IMR-90 (cell line): ENCODE data around the gene ATP11A. TPM values are rescaled to one million over a fixed set of nuclear protein-coding genes. Genes with fewer than 3 reads are reported as not detected.

Experiments
- ATAC-seq: fragments of 200-7000 bp; cut with Tn5 transposase; 2 replicates; pipeline ENCODE4 v1.9.1; 2020; ENCODE audit warnings: low read depth, mild to moderate bottlenecking, moderate library complexity
- BruUV-seq: library from RNA; stranded (reverse); fragments of 400-500 nt; replicated peaks from 2 replicates; lab custom pipeline; 2021; lab: Mats Ljungman, UMichigan
- CTCF ChIA-PET: fragments of 300-600 bp; formaldehyde crosslinking; extraction: SDS; loops from one replicate; lab custom pipeline; 2021; ENCODE audit warnings: antibody characterized with exemption; lab: Yijun Ruan, JAX
- POLR2A ChIA-PET: fragments of 300-600 bp; sonication (Branson Sonifier 250); formaldehyde crosslinking; loops from one replicate; lab custom pipeline; 2022; ENCODE audit warnings: antibody characterized with exemption; ENCODE audit not compliant: unreplicated experiment; lab: Charles Lee
- DNase-seq: peaks from one replicate; pipeline ENCODE4 v3.0.0; 2013
- H2AFZ ChIP-seq: replicated peaks from 2 replicates; pipeline ENCODE3; 2013; ENCODE audit warnings: low read length, mild to moderate bottlenecking; ENCODE audit not compliant: poor library complexity
- H2AK5ac ChIP-seq: 2 replicates; pipeline ENCODE4 v1.6.1; 2013; ENCODE audit warnings: low read depth, low read length, inconsistent platforms
- H2AK9ac ChIP-seq: replicated peaks from 2 replicates; pipeline ENCODE3; 2013; ENCODE audit warnings: mild to moderate bottlenecking, low read depth, low read length, moderate library complexity; ENCODE audit not compliant: poor library complexity
- H2BK120ac ChIP-seq: 2 replicates; pipeline ENCODE4 v1.6.1; 2013; ENCODE audit warnings: low read depth, low read length, inconsistent platforms
- H2BK15ac ChIP-seq: 3 replicates; pipeline ENCODE4 v1.6.1; 2013; ENCODE audit warnings: low read depth, low read length, inconsistent platforms
- H2BK20ac ChIP-seq: 2 replicates; pipeline ENCODE4 v1.6.1; 2013; ENCODE audit warnings: low read depth, mild to moderate bottlenecking, inconsistent platforms, low read length, moderate library complexity
- H2BK5ac ChIP-seq: 2 replicates; pipeline ENCODE4 v1.6.1; 2013; ENCODE audit warnings: mild to moderate bottlenecking, low read depth, low read length, inconsistent platforms; ENCODE audit not compliant: poor library complexity, severe bottlenecking
- H3K14ac ChIP-seq: replicated peaks from 2 replicates; pipeline ENCODE4 v1.6.1; 2013; ENCODE audit warnings: low read depth, low read length, inconsistent platforms
- H3K18ac ChIP-seq: 2 replicates; pipeline ENCODE4 v1.6.1; 2013; ENCODE audit warnings: low read depth, low read length, control low read depth
- H3K23ac ChIP-seq: 2 replicates; pipeline ENCODE4 v1.6.1; 2013; ENCODE audit warnings: low read depth, low read length, inconsistent platforms
- H3K27ac ChIP-seq: 2 replicates; pipeline ENCODE4 v1.5.1; 2013; ENCODE audit warnings: mild to moderate bottlenecking, control low read depth, low read length; ENCODE audit not compliant: insufficient read depth
- H3K27me3 ChIP-seq: 2 replicates; pipeline ENCODE4 v1.6.1; 2013; ENCODE audit warnings: low read length; ENCODE audit not compliant: control insufficient read depth, insufficient read depth
- H3K36me3 ChIP-seq: 2 replicates; pipeline ENCODE4 v1.6.1; 2013; ENCODE audit warnings: low read length, mixed read lengths; ENCODE audit not compliant: control insufficient read depth, insufficient read depth
- H3K4ac ChIP-seq: 2 replicates; pipeline ENCODE4 v1.6.1; 2013; ENCODE audit warnings: low read depth, low read length, inconsistent platforms
- H3K4me1 ChIP-seq: 2 replicates; pipeline ENCODE4 v1.6.1; 2013; ENCODE audit warnings: low read length, mixed read lengths; ENCODE audit not compliant: control insufficient read depth, insufficient read depth
- H3K4me2 ChIP-seq: 2 replicates; pipeline ENCODE4 v1.6.1; 2013; ENCODE audit warnings: low read depth, mild to moderate bottlenecking, control low read depth, low read length, moderate library complexity
- H3K4me3 ChIP-seq: 2 replicates; pipeline ENCODE4 v1.5.1; 2013; ENCODE audit warnings: low read depth, mild to moderate bottlenecking, control low read depth, low read length, moderate library complexity; ENCODE audit not compliant: insufficient read depth
- H3K56ac ChIP-seq: 2 replicates; pipeline ENCODE4 v1.6.1; 2013; ENCODE audit warnings: low read length, inconsistent platforms; ENCODE audit not compliant: insufficient read depth; ENCODE audit errors: extremely low read depth
- H3K79me1 ChIP-seq, 2 experiments: 2 replicates each; pipeline ENCODE4 v1.6.1; 2013; ENCODE audit warnings: low read length in 2 of 2, inconsistent platforms in 1 of 2, low read depth in 1 of 2
- H3K9ac ChIP-seq: 2 replicates; pipeline ENCODE4 v1.6.1; 2013; ENCODE audit warnings: low read depth, low read length, control low read depth
- H3K9me1 ChIP-seq: 2 replicates; pipeline ENCODE4 v1.6.1; 2013; ENCODE audit warnings: low read length, inconsistent platforms; ENCODE audit not compliant: insufficient read depth
- H3K9me3 ChIP-seq: 2 replicates; pipeline ENCODE4 v1.6.1; 2013; ENCODE audit warnings: low read length; ENCODE audit not compliant: control insufficient read depth, insufficient read depth
- H4K20me1 ChIP-seq: 2 replicates; pipeline ENCODE4 v1.6.1; 2013; ENCODE audit warnings: low read length, inconsistent platforms; ENCODE audit not compliant: insufficient read depth
- H4K5ac ChIP-seq: 2 replicates; pipeline ENCODE4 v1.6.1; 2013; ENCODE audit warnings: mild to moderate bottlenecking, low read depth, low read length, control low read depth
- H4K8ac ChIP-seq, 2 experiments: 2 replicates each; pipeline ENCODE4 v1.6.1; 2013; ENCODE audit warnings: low read depth in 2 of 2, low read length in 2 of 2, control low read depth in 1 of 2, inconsistent platforms in 1 of 2
- H4K91ac ChIP-seq: 2 replicates; pipeline ENCODE4 v1.6.1; 2013; ENCODE audit warnings: low read depth, low read length, inconsistent platforms; ENCODE audit not compliant: insufficient read depth
- BHLHE40 ChIP-seq: fragments of 150-350 bp; IDR thresholded peaks from 2 replicates; pipeline ENCODE4 v1.6.1; 2016; ENCODE audit warnings: mild to moderate bottlenecking, low read depth, low read length
- CEBPB ChIP-seq: IDR thresholded peaks from 2 replicates; pipeline ENCODE4 v1.6.1; 2012; ENCODE audit warnings: low read depth, low read length, improper control_type of control experiment
- CHD1 ChIP-seq: IDR thresholded peaks from 2 replicates; pipeline ENCODE4 v1.6.1; 2012; ENCODE audit warnings: low read depth, low read length, improper control_type of control experiment
- CTCF ChIP-seq: conservative IDR thresholded peaks from 2 replicates; pipeline ENCODE4 v1.5.1; 2012; ENCODE audit warnings: mild to moderate bottlenecking, low read depth, low read length, improper control_type of control experiment
- MXI1 ChIP-seq: IDR thresholded peaks from 2 replicates; pipeline ENCODE4 v1.6.1; 2012; ENCODE audit warnings: low read depth, mild to moderate bottlenecking, low read length, moderate library complexity, borderline replicate concordance
- NFE2L2 ChIP-seq: fragments of 150-350 bp; IDR thresholded peaks from 2 replicates; pipeline ENCODE4 v1.6.1; 2016; ENCODE audit warnings: low read depth, mild to moderate bottlenecking, low read length
- RAD21 ChIP-seq: IDR thresholded peaks from 2 replicates; pipeline ENCODE4 v1.6.1; 2012; ENCODE audit warnings: low read length, improper control_type of control experiment
- RCOR1 ChIP-seq: IDR thresholded peaks from 2 replicates; pipeline ENCODE4 v1.6.1; 2012; ENCODE audit warnings: mild to moderate bottlenecking, low read length, improper control_type of control experiment; ENCODE audit not compliant: insufficient replicate concordance
- WGBS, 2 experiments: methylation state at CpG; one replicate each; pipeline versions ENCODE4 v1.1.5 to v1.1.7; 2013; ENCODE audit warnings: missing lambda C conversion rate in 2 of 2; ENCODE audit not compliant: insufficient read length in 1 of 2; ENCODE audit errors: extremely low coverage in 2 of 2; 5-methylcytosine and 5-hydroxymethylcytosine counted together
- dilution Hi-C: fragments of 300-500 bp; cut with HindIII; formaldehyde crosslinking; loops from one replicate; pipeline ENCODE4 v1.14.3; 2018; ENCODE audit warnings: low sequenced_read_pairs; ENCODE audit not compliant: unreplicated experiment
- in situ Hi-C: fragments of 300-500 bp; cut with MboI; formaldehyde crosslinking; loops from 3 replicates; pipeline ENCODE4 v1.14.3; 2019; ENCODE audit warnings: low sequenced_read_pairs, inconsistent platforms, mixed read lengths
- intact Hi-C: fragments of 100-400 bp; cut with micrococcal nuclease; formaldehyde crosslinking; loops from 2 replicates; pipeline ENCODE4 v1.10.0; 2022
- polyA plus RNA-seq, 3 experiments: library from polyadenylated mRNA; depleted of rRNA; stranded (reverse); fragments of >200 nt; gene quantifications; 2 replicates each; pipeline ENCODE4 v1.2.3, GENCODE V29; 2012; ENCODE audit warnings: low replicate concordance in 1 of 3
- total RNA-seq: library from RNA; depleted of rRNA; stranded (reverse); fragments of >200 nt; gene quantifications from 2 replicates; pipeline ENCODE4 v1.2.3, GENCODE V29; 2012
- TF ChIP-seq, protein P1 (sequence below): fragments of 150-350 bp; IDR thresholded peaks from 2 replicates; pipeline ENCODE4 v1.6.1; 2017; ENCODE audit warnings: mild to moderate bottlenecking, antibody characterized with exemption, low read length, low read depth
- TF ChIP-seq, protein P2 (sequence below): fragments of 150-350 bp; IDR thresholded peaks from 2 replicates; pipeline ENCODE4 v1.6.1; 2016; ENCODE audit warnings: low read depth, mild to moderate bottlenecking, low read length, moderate library complexity, borderline replicate concordance

ATP11A gene
- total and polyA plus RNA-seq, 2 of the 4 experiments (the other 2 are of a cell fraction) = 8.4 to 12.0 TPM

DNA sequence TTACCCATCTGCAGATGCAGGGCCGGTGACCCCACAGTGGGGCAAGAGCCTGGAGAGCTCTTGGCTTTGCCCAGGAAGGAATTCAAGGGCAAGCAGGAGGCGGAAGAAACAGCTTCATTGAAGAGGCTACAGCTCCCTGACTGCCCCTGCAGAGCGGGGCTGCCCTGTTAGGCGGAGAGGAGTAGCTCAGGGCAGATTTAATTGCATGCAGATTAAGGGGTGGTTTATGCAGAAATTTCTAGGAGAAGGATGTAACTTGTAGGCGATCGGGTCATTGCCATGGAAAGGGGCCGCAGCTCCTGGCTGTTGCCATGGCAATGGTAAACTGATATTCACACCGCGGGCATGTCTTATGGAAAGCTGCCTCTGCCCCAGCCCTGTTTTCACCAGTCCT, 94.1 kb downstream of the ATP11A start:
- no peak overlapping the region for H4K5ac ChIP-seq
- 70% methylated on average over 7 of the region's 9 CpGs; no CpG with 5 or more reads in 1 of the 2 experiments for WGBS, 2 experiments

More for the DNA sequence above, 94.1 kb downstream of the ATP11A start:
- Histone ChIP-seq H4K91ac (no peak overlapping the region; the same call in 1 of the 2 replicates), H3K27ac (no peak overlapping the region), H2AFZ (peak overlapping the region; percentile 60), H3K4me1 (peaks cover 30% of the 10 kb centered on the region), H3K18ac (no peak overlapping the region), H2AK5ac (no peak overlapping the region), H2BK20ac (no peak overlapping the region), H3K4ac (peak overlapping the region; percentile 51; the same call in 1 of the 2 replicates), H3K79me1 (peaks cover 16 to 30% of the 10 kb centered on the region in 2 experiments), H3K9me3 (no peaks in the 10 kb centered on the region), H3K9ac (no peak overlapping the region), H4K8ac (no peak overlapping the region), H3K23ac (no peak overlapping the region; the same call in 1 of the 2 replicates), H2AK9ac (peak overlapping the region; percentile 51), H3K36me3 (peaks cover 4% of the 10 kb centered on the region; the same call in 1 of the 2 replicates), H2BK120ac (peak overlapping the region; percentile 38; the same call in 1 of the 2 replicates), H2BK15ac (no peak overlapping the region), H4K20me1 (peaks cover 22% of the 10 kb centered on the region), H3K56ac (no peak overlapping the region), H3K4me3 (no peak overlapping the region), H3K4me2 (peak overlapping the region; percentile 41; the same call in 1 of the 2 replicates), H3K27me3 (no peaks in the 10 kb centered on the region), H2BK5ac (no peak overlapping the region), H3K9me1 (peaks cover 15% of the 10 kb centered on the region), H3K14ac (peak overlapping the region; percentile 72; the same call in 1 of the 2 replicates)
- dilution Hi-C loops (no loop called here), intact Hi-C loops (loop anchor here (5.0 kb wide), 1 partner anchor 92 kb away; the partner anchor contains the start of gene ATP11A), in situ Hi-C loops (no loop called here)
- peak; percentile 30 for ATAC-seq
- POLR2A ChIA-PET = no interaction called here
- CTCF ChIA-PET = interaction anchor here (0.6 to 1.2 kb wide), 2 partner anchors 9 to 31 kb away, joined by 3 to 5 read pairs; no protein-coding TSS in a partner anchor
- no TSS peak for BruUV-seq
- no peak for DNase-seq
- TF ChIP-seq CHD1 = no peak
- no peak for TF ChIP-seq CTCF
- no peak for TF ChIP-seq NFE2L2
- no peak for TF ChIP-seq RAD21
- TF ChIP-seq, protein P1, sequence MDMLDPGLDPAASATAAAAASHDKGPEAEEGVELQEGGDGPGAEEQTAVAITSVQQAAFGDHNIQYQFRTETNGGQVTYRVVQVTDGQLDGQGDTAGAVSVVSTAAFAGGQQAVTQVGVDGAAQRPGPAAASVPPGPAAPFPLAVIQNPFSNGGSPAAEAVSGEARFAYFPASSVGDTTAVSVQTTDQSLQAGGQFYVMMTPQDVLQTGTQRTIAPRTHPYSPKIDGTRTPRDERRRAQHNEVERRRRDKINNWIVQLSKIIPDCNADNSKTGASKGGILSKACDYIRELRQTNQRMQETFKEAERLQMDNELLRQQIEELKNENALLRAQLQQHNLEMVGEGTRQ = no peak
- TF ChIP-seq, protein P2, sequence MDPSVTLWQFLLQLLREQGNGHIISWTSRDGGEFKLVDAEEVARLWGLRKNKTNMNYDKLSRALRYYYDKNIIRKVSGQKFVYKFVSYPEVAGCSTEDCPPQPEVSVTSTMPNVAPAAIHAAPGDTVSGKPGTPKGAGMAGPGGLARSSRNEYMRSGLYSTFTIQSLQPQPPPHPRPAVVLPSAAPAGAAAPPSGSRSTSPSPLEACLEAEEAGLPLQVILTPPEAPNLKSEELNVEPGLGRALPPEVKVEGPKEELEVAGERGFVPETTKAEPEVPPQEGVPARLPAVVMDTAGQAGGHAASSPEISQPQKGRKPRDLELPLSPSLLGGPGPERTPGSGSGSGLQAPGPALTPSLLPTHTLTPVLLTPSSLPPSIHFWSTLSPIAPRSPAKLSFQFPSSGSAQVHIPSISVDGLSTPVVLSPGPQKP = no peak
- TF ChIP-seq BHLHE40 = no peak
- no peak for TF ChIP-seq RCOR1
- TF ChIP-seq CEBPB = no peak
- TF ChIP-seq MXI1 = no peak
